GM19238 (cell line): ENCODE data around the gene KLK4.

Source experiments
- DNase-seq: peaks from one replicate; pipeline ENCODE4 v3.0.0; 2011; ENCODE audit warnings: low spot score; ENCODE audit not compliant: insufficient read length

KLK4 gene

GRCh38 chr19:50880241-50880640 lies 31.0 kb downstream of the KLK4 start:
- DNase-seq: no peak

GRCh38 chr19:50878851-50879250 lies 32.3 kb downstream of the KLK4 start:
- DNase-seq: no peak

GRCh38 chr19:50877338-50877737 lies 33.9 kb downstream of the KLK4 start:
- DNase-seq: no peak

- no peak for DNase-seq
These were observed 34.7 kb downstream of the KLK4 start for GRCh38 chr19:50876456-50876855.

- peak; percentile 30 for DNase-seq
These were observed 35.3 kb downstream of the KLK4 start for GRCh38 chr19:50875795-50876422.

- no peak for DNase-seq
These were observed 37.0 kb downstream of the KLK4 start for GRCh38 chr19:50874211-50874610.

GRCh38 chr19:50873056-50873455 lies 38.1 kb downstream of the KLK4 start, which contains the start of gene KLK2:
Gene KLK2 (plus strand): TSS chr19:50873439. CDS start chr19:50873474, 35 bp downstream.
- DNase-seq: no peak

- no peak for DNase-seq
These were observed 40.6 kb downstream of the KLK4 start for GRCh38 chr19:50870417-50871089.

GRCh38 chr19:50869479-50869878 lies 41.7 kb downstream of the KLK4 start:
- no peak for DNase-seq

GRCh38 chr19:50861496-50862286 lies 49.5 kb downstream of the KLK4 start:
- DNase-seq: no peak

- DNase-seq: no peak
These were observed 50.2 kb downstream of the KLK4 start for GRCh38 chr19:50861010-50861409.

- DNase-seq: no peak
These were observed 51.3 kb downstream of the KLK4 start for GRCh38 chr19:50859849-50860248.

- DNase-seq: no peak
These were observed 52.3 kb downstream of the KLK4 start for GRCh38 chr19:50858886-50859285.

- DNase-seq: no peak
These were observed 53.8 kb downstream of the KLK4 start for GRCh38 chr19:50857366-50857765.
